K562 (cell line): ENCODE measurements around the gene CEP250. TPM values are rescaled to one million over a fixed set of nuclear protein-coding genes. Genes with fewer than 3 reads are reported as not detected.

ENCODE experiments used
- HMG20A ChIP-seq: fragments of 450-650 bp; formaldehyde crosslinking; conservative IDR thresholded peaks from 2 replicates; pipeline ENCODE4 v1.4.0; 2020; ENCODE audit warnings: mild to moderate bottlenecking, mixed read lengths
- MTA3 ChIP-seq: fragments of 450-650 bp; formaldehyde crosslinking; IDR thresholded peaks from 2 replicates; pipeline ENCODE4 v1.6.1; 2017; ENCODE audit warnings: mild to moderate bottlenecking, borderline replicate concordance
- NFXL1 ChIP-seq: fragments of 450-650 bp; formaldehyde crosslinking; IDR thresholded peaks from 2 replicates; pipeline ENCODE4 v1.4.0; 2021; ENCODE audit warnings: mild to moderate bottlenecking
- NR3C1 ChIP-seq: sonication (generic); formaldehyde crosslinking; IDR thresholded peaks from 2 replicates; pipeline ENCODE4 v1.8.1; 2022; ENCODE audit warnings: missing genetic modification reagents
- PBX2 ChIP-seq, 2 experiments: IDR thresholded peaks in 1 of 2; conservative IDR thresholded peaks in 1 of 2; 2 replicates each; pipeline ENCODE4 v1.6.1; 2016; ENCODE audit warnings: low read depth in 2 of 2, mild to moderate bottlenecking in 1 of 2, missing compliant biosample characterization in 1 of 2, missing genetic modification characterization in 1 of 2, moderate library complexity in 1 of 2
- POLR2B ChIP-seq: fragments of 450-650 bp; IDR thresholded peaks from 2 replicates; pipeline ENCODE4 v1.6.1; 2018; ENCODE audit warnings: low read depth; ENCODE audit not compliant: partially characterized antibody
- PRMT5 ChIP-seq: sonication (generic); formaldehyde crosslinking; IDR thresholded peaks from 2 replicates; pipeline ENCODE4 v1.5.0; 2020; ENCODE audit warnings: missing genetic modification reagents
- RBM34 ChIP-seq: fragments of 200-400 bp; formaldehyde crosslinking; IDR thresholded peaks from 2 replicates; pipeline ENCODE4 v1.6.1; 2018; ENCODE audit warnings: low read length, borderline replicate concordance; ENCODE audit not compliant: insufficient read depth
- XRCC3 ChIP-seq: fragments of 450-650 bp; IDR thresholded peaks from 2 replicates; pipeline ENCODE4 v1.6.1; 2017; ENCODE audit warnings: mild to moderate bottlenecking, moderate library complexity
- ZBTB7A ChIP-seq: IDR thresholded peaks from 2 replicates; pipeline ENCODE4 v1.6.1; 2011; ENCODE audit warnings: low read depth, mild to moderate bottlenecking, low read length, moderate library complexity, borderline replicate concordance; ENCODE audit not compliant: control insufficient read depth
- ZNF121 ChIP-seq: sonication (generic); formaldehyde crosslinking; conservative IDR thresholded peaks from 2 replicates; pipeline ENCODE4 v1.8.0; 2022; ENCODE audit warnings: missing genetic modification reagents
- ZNF140 ChIP-seq: fragments of 250-450 bp; sonication (Bioruptor Pico); IDR thresholded peaks from 2 replicates; pipeline ENCODE4 v1.8.0; 2021; ENCODE audit warnings: moderate library complexity, mild to moderate bottlenecking, inconsistent platforms
- ZSCAN32 ChIP-seq: fragments of 450-650 bp; formaldehyde crosslinking; IDR thresholded peaks from 2 replicates; pipeline ENCODE4 v1.4.0; 2020; ENCODE audit warnings: mild to moderate bottlenecking, moderate library complexity
- polyA plus RNA-seq, 8 experiments: library from polyadenylated mRNA; depleted of rRNA in 4 of 8; stranded (reverse) in 5 of 8; unstranded in 3 of 8; fragments of >200 nt; fragmentation: Nextera tagmentation in 2 of 8; fragmentation: Illumina TruSeq in 1 of 8; extraction: Ambion mirVana in 2 of 8; extraction: Trizol in 1 of 8; gene quantifications; 2 replicates each; pipeline versions ENCODE4 v1.2.1 to v1.2.3, GENCODE V29; 2011 to 2014; ENCODE audit warnings: inconsistent platforms in 1 of 8, missing spikeins in 1 of 8
- total RNA-seq, 7 experiments: library from RNA; depleted of rRNA in 6 of 7; stranded (reverse); fragments of >200 nt in 6 of 7; fragmentation: Illumina TruSeq in 2 of 7; extraction: Trizol in 2 of 7; gene quantifications; 2 replicates each; pipeline versions ENCODE4 v1.2.1 to v1.2.3, GENCODE V29; 2011 to 2021; ENCODE audit warnings: low replicate concordance in 1 of 7
- TF ChIP-seq, protein P1 (sequence below): sonication (generic); formaldehyde crosslinking; IDR thresholded peaks from 2 replicates; pipeline ENCODE4 v1.8.1; 2023; ENCODE audit warnings: mild to moderate bottlenecking, missing genetic modification reagents, moderate library complexity
- TF ChIP-seq, protein P2 (sequence below), 2 experiments: fragments of 450-650 bp; formaldehyde crosslinking in 1 of 2; IDR thresholded peaks; 2 replicates each; pipeline versions ENCODE4 v1.4.0 to v1.6.1; 2014 to 2020; ENCODE audit warnings: mild to moderate bottlenecking in 2 of 2, borderline replicate concordance in 1 of 2, low read depth in 1 of 2

CEP250 gene
- total and polyA plus RNA-seq, 9 of the 15 experiments (the other 6 are each of a cell fraction or from before 2014, with no cell fraction given) = 2.5 to 41.9 (median 20.5) TPM

DNA sequence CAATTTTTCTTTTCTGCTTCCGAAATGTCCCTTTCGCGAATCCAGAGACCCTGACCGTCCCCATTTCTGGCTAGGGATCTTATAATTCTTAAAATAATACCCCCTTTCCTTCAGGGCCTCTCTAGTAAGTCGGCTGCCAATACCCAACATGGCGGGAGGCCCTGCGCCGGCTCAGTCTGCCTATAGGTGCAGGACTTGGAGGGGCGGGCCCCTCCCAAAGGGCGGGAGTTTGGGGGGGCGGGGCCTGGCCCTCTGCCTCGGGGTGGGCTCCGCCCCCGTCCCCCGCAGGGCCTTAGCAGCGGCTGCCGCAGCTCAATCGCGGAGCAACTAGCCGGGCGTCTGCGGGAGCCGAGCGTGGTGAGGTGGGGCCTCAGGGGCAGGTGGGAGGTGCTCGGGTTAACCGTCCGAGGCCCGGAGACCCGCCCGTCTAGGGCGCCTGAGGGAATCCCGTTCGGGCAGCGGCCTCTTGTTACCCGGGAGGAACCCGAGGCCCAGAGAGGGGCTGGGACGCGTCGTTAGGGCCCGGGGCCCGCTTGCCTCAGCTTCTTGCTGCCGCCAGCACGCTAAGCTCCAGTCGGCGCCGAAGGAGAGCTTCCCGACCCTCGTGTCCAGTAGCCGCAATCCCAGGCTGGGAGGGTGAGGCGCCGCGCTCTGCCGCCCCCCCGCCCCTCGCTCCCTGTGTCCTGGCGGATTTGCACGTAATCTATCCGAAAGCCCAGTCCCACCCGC lies at the start of gene CEP250 (continued):
- TF ChIP-seq, protein P1, sequence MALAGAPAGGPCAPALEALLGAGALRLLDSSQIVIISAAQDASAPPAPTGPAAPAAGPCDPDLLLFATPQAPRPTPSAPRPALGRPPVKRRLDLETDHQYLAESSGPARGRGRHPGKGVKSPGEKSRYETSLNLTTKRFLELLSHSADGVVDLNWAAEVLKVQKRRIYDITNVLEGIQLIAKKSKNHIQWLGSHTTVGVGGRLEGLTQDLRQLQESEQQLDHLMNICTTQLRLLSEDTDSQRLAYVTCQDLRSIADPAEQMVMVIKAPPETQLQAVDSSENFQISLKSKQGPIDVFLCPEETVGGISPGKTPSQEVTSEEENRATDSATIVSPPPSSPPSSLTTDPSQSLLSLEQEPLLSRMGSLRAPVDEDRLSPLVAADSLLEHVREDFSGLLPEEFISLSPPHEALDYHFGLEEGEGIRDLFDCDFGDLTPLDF (CRISPR knock-in tag) = peak; percentile 91
- TF ChIP-seq ZNF121 (no peak), ZNF140 (no peak), RBM34 (no peak), POLR2B (no peak), MTA3 (0 out of 2 replicates have a peak, but pooled peaks have one; percentile 31), XRCC3 (no peak), HMG20A (CRISPR knock-in tag) (no peak), NFXL1 (CRISPR knock-in tag) (no peak), PBX2 (CRISPR knock-in tag; IDR thresholded peaks at IDR 0.05; ENCODE audit: low read depth) (no peak), PBX2 (tag; conservative IDR thresholded peaks at IDR 0.05; ENCODE audit: low read depth) (no peak), ZSCAN32 (CRISPR knock-in tag) (peak; percentile 34; the same call in 1 of the 2 replicates), ZBTB7A (peak; percentile 82), PRMT5 (CRISPR knock-in tag) (no peak), NR3C1 (CRISPR knock-in tag) (peak; percentile 70; the same call in 1 of the 2 replicates)
- TF ChIP-seq, protein P2, sequence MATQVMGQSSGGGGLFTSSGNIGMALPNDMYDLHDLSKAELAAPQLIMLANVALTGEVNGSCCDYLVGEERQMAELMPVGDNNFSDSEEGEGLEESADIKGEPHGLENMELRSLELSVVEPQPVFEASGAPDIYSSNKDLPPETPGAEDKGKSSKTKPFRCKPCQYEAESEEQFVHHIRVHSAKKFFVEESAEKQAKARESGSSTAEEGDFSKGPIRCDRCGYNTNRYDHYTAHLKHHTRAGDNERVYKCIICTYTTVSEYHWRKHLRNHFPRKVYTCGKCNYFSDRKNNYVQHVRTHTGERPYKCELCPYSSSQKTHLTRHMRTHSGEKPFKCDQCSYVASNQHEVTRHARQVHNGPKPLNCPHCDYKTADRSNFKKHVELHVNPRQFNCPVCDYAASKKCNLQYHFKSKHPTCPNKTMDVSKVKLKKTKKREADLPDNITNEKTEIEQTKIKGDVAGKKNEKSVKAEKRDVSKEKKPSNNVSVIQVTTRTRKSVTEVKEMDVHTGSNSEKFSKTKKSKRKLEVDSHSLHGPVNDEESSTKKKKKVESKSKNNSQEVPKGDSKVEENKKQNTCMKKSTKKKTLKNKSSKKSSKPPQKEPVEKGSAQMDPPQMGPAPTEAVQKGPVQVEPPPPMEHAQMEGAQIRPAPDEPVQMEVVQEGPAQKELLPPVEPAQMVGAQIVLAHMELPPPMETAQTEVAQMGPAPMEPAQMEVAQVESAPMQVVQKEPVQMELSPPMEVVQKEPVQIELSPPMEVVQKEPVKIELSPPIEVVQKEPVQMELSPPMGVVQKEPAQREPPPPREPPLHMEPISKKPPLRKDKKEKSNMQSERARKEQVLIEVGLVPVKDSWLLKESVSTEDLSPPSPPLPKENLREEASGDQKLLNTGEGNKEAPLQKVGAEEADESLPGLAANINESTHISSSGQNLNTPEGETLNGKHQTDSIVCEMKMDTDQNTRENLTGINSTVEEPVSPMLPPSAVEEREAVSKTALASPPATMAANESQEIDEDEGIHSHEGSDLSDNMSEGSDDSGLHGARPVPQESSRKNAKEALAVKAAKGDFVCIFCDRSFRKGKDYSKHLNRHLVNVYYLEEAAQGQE (IDR thresholded peaks at IDR 0.05; ENCODE audit: borderline replicate concordance) = peak; percentile 44; the same call in 1 of the 2 replicates
- TF ChIP-seq, protein P2 (CRISPR knock-in tag; IDR thresholded peaks at IDR 0.05; ENCODE audit: low read depth) = peak; percentile 71; the same call in 1 of the 2 replicates
